Chondrocyte (in vitro differentiated cells): ENCODE results near the gene KYAT1. TPM values are rescaled to one million over a fixed set of nuclear protein-coding genes. Genes with fewer than 3 reads are reported as not detected.

Experiments
- DNase-seq: peaks from one replicate; pipeline ENCODE4 v3.0.0; 2021; ENCODE audit warnings: mixed read lengths, low spot score
- H3K27ac Mint-ChIP-seq: one replicate; pipeline ENCODE4 v1.8.0; 2021; ENCODE audit warnings: mild to moderate bottlenecking, moderate library complexity, mixed read lengths; ENCODE audit not compliant: unreplicated experiment
- H3K27me3 Mint-ChIP-seq: 2 replicates; pipeline ENCODE4 v1.8.0; 2021; ENCODE audit warnings: low read depth, mixed read lengths
- H3K36me3 Mint-ChIP-seq: 2 replicates; pipeline ENCODE4 v1.8.0; 2021; ENCODE audit warnings: low read depth, mixed read lengths
- H3K4me1 Mint-ChIP-seq: 2 replicates; pipeline ENCODE4 v1.8.0; 2021; ENCODE audit warnings: low read depth, mild to moderate bottlenecking, mixed read lengths
- H3K4me3 Mint-ChIP-seq: one replicate; pipeline ENCODE4 v1.8.0; 2021; ENCODE audit warnings: mild to moderate bottlenecking, moderate library complexity, mixed read lengths; ENCODE audit not compliant: unreplicated experiment
- H3K9me3 Mint-ChIP-seq: 2 replicates; pipeline ENCODE4 v1.8.0; 2021; ENCODE audit warnings: low read depth, mixed read lengths
- total RNA-seq: library from RNA; stranded (reverse); gene quantifications from 3 replicates; pipeline ENCODE4 v1.2.1, GENCODE V29; 2021
- TF ChIP-seq, protein P1 (sequence below): fragments of 200-600 bp; sonication (generic); IDR thresholded peaks from 2 replicates; pipeline ENCODE4 v1.5.0; 2021; ENCODE audit warnings: antibody characterized with exemption, mild to moderate bottlenecking, moderate library complexity

Gene KYAT1
- total RNA-seq, 1 donor from 2014 or later, result 3.6 TPM

DNA sequence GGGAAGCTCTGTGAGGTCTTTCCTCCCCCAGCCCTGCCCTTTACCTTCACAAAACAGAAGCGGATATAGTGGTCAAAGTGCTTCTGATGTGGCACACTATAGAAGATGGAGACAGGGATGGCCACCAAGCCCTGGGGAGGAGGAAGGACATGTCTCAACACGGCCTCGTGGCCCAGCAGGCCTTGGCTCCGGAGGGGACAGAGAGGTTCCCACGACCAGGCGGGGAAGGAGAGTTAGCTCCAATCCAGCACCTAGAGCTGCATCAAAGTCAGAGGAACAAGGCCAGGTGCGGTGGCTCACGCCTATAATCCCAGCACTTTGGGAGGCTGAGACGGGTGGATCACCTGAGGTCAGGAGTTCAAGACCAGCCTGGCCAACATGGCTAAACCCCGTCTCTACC, 48.1 kb downstream of the KYAT1 start:
- peaks cover 12% of the 10 kb centered on the region for H3K4me1 Mint-ChIP-seq
- no peak overlapping the region for H3K4me3 Mint-ChIP-seq
- peaks cover 6% of the 10 kb centered on the region for H3K36me3 Mint-ChIP-seq
- no peak for DNase-seq
- no peaks in the 10 kb centered on the region for H3K27me3 Mint-ChIP-seq
- H3K9me3 Mint-ChIP-seq, result no peaks in the 10 kb centered on the region
- TF ChIP-seq, protein P1, sequence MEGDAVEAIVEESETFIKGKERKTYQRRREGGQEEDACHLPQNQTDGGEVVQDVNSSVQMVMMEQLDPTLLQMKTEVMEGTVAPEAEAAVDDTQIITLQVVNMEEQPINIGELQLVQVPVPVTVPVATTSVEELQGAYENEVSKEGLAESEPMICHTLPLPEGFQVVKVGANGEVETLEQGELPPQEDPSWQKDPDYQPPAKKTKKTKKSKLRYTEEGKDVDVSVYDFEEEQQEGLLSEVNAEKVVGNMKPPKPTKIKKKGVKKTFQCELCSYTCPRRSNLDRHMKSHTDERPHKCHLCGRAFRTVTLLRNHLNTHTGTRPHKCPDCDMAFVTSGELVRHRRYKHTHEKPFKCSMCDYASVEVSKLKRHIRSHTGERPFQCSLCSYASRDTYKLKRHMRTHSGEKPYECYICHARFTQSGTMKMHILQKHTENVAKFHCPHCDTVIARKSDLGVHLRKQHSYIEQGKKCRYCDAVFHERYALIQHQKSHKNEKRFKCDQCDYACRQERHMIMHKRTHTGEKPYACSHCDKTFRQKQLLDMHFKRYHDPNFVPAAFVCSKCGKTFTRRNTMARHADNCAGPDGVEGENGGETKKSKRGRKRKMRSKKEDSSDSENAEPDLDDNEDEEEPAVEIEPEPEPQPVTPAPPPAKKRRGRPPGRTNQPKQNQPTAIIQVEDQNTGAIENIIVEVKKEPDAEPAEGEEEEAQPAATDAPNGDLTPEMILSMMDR, result no peak
- H3K27ac Mint-ChIP-seq, result no peak overlapping the region

GRCh38 chr9:128829477-128830251, 52.1 kb downstream of the KYAT1 start, which contains the start of gene SPOUT1:
SPOUT1 (minus strand) TSS chr9:128829794; CDS start chr9:128829780, 14 bp downstream.
- peaks cover 18% of the 10 kb centered on the region for H3K4me1 Mint-ChIP-seq
- peak within 1 kb of the TSS; percentile 84 for H3K4me3 Mint-ChIP-seq
- peak within 1 kb of the TSS; percentile 77 for H3K27ac Mint-ChIP-seq
- TF ChIP-seq, protein P1, result peak; percentile 24
- no peaks in the 10 kb centered on the region for H3K9me3 Mint-ChIP-seq
- DNase-seq, result peak; percentile 96
- H3K36me3 Mint-ChIP-seq, result peaks cover 5% of the 10 kb centered on the region
- H3K27me3 Mint-ChIP-seq, result no peaks in the 10 kb centered on the region

DNA sequence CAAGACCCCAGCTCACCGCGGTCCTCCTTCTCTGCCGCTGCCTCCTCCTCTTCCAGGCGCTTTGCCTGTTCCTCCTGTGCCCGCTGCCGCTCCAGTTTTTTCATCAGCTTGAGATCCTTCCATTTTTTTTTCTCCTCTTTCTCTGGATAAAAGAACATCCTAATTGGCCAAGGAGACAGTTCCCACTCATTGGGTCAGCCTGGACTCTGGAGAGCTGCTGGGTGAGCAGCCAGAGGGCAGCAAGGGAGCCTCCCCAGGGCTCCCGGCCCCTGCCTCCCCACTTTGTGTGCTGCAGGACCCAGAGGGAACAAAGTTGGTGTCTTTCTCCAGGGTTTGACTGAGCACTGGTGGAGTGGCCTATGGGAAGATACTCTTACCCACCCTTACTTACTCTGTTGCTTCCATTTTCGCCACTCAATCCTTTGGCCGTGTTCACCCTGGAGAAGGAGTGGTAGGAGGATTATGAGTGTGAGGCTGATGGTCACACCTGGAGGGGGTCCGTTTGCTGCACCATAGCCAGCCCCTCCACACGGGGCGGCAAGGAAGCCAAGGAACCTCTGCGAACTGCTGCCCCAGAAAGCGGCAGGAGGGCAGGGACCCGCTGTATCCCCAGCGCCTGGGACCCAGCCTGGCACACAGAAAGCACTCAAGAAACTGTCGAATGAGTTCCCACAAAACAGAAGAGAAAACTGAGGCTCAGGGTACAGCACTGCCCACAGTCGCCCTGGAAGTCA, 52.9 kb downstream of the KYAT1 start:
- H3K9me3 Mint-ChIP-seq, result no peaks in the 10 kb centered on the region
- peak overlapping the region; percentile 77 for H3K27ac Mint-ChIP-seq
- H3K4me1 Mint-ChIP-seq, result peaks cover 18% of the 10 kb centered on the region
- no peak for DNase-seq
- peaks cover 6% of the 10 kb centered on the region for H3K36me3 Mint-ChIP-seq
- H3K4me3 Mint-ChIP-seq, result peak overlapping the region; percentile 84
- TF ChIP-seq, protein P1, result no peak
- no peaks in the 10 kb centered on the region for H3K27me3 Mint-ChIP-seq

DNA sequence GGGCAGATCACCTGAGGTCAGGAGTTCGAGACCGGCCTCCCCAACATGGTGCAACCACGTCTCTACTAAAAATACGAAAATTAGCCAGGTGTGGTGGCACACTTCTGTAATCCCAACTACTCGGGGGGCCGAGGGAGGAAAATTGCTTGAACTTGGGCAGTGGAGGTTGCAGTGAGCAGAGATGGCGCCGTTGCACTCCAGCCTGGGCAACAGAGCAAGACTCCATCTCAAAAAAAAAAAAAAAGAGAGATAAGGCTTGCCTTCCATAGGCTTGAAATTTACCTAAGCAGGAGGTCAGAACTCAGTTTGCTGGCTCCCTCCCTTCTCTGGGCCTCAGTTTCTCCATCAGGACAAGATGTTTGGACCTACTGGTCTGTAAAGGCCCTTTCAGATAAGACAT, 53.5 kb downstream of the KYAT1 start:
- Mint-ChIP-seq H3K27ac (no peak overlapping the region), H3K9me3 (no peaks in the 10 kb centered on the region), H3K4me3 (peak overlapping the region; percentile 84), H3K27me3 (no peaks in the 10 kb centered on the region), H3K4me1 (peaks cover 18% of the 10 kb centered on the region), H3K36me3 (peaks cover 6% of the 10 kb centered on the region)
- DNase-seq, result no peak
- TF ChIP-seq, protein P1, result peak; percentile 6

DNA sequence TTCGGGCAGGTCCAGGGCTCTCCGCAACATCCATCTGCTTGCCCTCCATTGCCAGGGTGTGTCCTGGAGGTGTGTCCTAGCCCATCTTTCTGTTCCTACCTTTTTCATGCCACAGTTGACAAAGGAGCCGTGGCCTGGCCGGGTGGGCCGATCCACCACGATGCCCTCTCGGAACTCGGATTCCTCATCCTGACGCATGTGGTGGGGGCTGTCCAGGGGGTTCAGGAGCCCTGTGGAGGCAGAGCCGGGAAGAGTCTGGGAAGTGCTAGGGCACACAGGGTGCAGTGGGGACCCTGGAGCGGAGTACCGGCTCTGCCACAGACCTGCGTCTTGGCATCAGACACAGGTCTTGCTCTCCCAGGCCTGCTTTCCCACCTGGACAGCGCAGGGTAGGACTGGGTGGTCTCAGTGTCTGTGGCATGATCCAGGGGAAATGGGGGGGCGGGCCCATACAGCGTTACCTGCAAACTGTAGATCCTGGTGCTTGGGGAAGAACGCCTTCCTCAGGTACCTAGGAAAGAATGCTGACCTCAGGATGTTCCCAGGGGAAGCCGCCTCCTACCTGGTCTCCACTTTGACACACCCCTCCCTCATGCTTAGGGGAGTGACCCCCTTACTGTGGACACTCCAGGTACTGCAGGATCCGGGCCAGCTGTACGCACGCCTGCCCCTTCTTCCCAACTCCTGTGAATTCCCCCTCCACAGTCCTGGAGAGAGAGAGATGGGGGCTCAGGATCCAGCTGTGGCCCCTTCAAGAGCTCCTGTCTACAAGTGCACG, 55.6 kb downstream of the KYAT1 start:
- no peak overlapping the region for H3K4me3 Mint-ChIP-seq
- no peaks in the 10 kb centered on the region for H3K27me3 Mint-ChIP-seq
- H3K9me3 Mint-ChIP-seq, result no peaks in the 10 kb centered on the region
- H3K4me1 Mint-ChIP-seq, result peaks cover 18% of the 10 kb centered on the region
- TF ChIP-seq, protein P1, result peak; percentile 16
- DNase-seq, result no peak
- no peak overlapping the region for H3K27ac Mint-ChIP-seq
- H3K36me3 Mint-ChIP-seq, result peaks cover 12% of the 10 kb centered on the region
